GM13977 (cell line): ENCODE measurements around the gene CSK.

Source experiments
- DNase-seq: peaks from one replicate; pipeline ENCODE4 v3.0.0; 2012; ENCODE audit warnings: low spot score
- CTCF ChIP-seq: IDR thresholded peaks from 2 replicates; pipeline ENCODE4 v1.5.1; 2012; ENCODE audit warnings: mild to moderate bottlenecking, control low read depth; ENCODE audit not compliant: insufficient read depth; ENCODE audit errors: extremely low read depth, missing control alignments
- in situ Hi-C: fragments of 300-500 bp; cut with MboI; formaldehyde crosslinking; loops from one replicate; pipeline ENCODE4 v1.12.0; 2022; ENCODE audit warnings: low sequenced_read_pairs, low pct_unique_long_range_greater_than_20kb, mixed read lengths, inconsistent platforms; ENCODE audit not compliant: unreplicated experiment

Gene CSK

GRCh38 chr15:74770211-74770903, 11.5 kb upstream of the CSK start:
- no peak for TF ChIP-seq CTCF
- in situ Hi-C loops, result no loop called here
- DNase-seq, result no peak

DNA sequence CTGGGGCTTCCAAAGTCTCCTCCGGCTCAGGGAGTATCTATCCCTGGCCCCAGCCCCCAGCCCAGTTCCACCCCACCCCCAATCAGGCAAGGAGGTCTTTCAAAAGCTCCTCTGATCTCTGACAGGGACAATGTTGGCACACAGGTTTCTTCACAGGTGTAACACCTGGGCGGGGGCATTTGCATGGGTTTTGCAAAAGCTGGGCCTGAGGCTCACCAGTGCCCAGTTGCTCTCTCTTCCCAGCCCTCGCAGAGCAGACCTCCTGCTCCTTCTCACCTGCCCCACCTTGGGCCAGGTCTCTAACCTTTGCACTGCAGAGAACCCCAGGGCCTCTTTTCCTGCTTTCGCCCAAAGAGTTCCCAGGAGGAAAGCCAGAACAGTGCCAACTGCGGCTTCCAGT, 8.6 kb upstream of the CSK start:
- in situ Hi-C loops, result no loop called here
- DNase-seq, result no peak
- no peak for TF ChIP-seq CTCF

GRCh38 chr15:74773731-74774252, 8.1 kb upstream of the CSK start:
- no peak for TF ChIP-seq CTCF
- DNase-seq, result no peak
- in situ Hi-C loops, result no loop called here

- no peak for TF ChIP-seq CTCF
- in situ Hi-C loops, result no loop called here
- no peak for DNase-seq
Observed at GRCh38 chr15:74775132-74775562, 6.7 kb upstream of the CSK start.

- DNase-seq, result no peak
- no peak for TF ChIP-seq CTCF
- in situ Hi-C loops, result no loop called here
Observed at GRCh38 chr15:74775894-74776293, 6.0 kb upstream of the CSK start.

GRCh38 chr15:74776821-74777768, 4.8 kb upstream of the CSK start:
- in situ Hi-C loops, result no loop called here
- peak; percentile 86 for DNase-seq

More at GRCh38 chr15:74776821-74777768, 4.8 kb upstream of the CSK start:
- TF ChIP-seq CTCF, result no peak
